Spleen (tissue), 3 donors: Measurements from ENCODE around the gene G2E3.

Experiments
- POLR2A ChIP-seq, 3 donors: fragments of 450-650 bp; IDR thresholded peaks; one replicate each; pipeline ENCODE4 v1.5.1; 2017; ENCODE audit warnings: antibody characterized with exemption in 3 of 3, mild to moderate bottlenecking in 1 of 3
- POLR2AphosphoS5 ChIP-seq, 3 donors: sonication (generic); formaldehyde crosslinking; IDR thresholded peaks; one replicate each; pipeline ENCODE4 v1.5.1; 2017; ENCODE audit warnings: antibody characterized with exemption in 3 of 3

DNA sequence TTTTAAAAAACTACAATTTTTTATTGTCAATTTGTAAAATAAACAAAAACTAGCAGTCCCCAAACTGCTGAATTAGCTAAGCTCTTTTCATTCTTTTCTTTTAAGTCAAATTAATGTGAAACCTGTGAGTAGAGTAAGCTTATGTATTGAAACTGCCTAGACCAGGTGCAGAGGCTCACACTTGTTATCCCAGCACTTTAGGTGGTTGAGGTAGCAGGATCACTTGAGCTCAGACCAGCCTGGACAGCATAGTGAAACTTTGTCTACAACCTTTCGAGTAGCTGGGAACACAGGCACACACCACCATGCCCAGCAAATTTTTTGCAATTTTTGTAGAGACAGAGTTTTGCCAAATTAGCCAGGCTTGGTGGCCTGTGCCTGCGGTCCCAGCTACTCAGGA is 89.5 kb downstream of the G2E3 start:
- no peak for TF ChIP-seq POLR2A (IDR thresholded peaks at IDR 0.05)
- TF ChIP-seq POLR2AphosphoS5 (IDR thresholded peaks at IDR 0.05): no peak
